MG63 (cell line): ENCODE results near the gene HSBP1L1. TPM values are rescaled to one million over a fixed set of nuclear protein-coding genes. Genes with fewer than 3 reads are reported as not detected.

Experiments used
- total RNA-seq: library from RNA; depleted of rRNA; stranded (reverse); fragments of >200 nt; shearing (Covaris generic); gene quantifications from 2 replicates; pipeline ENCODE4 v1.2.3, GENCODE V29; 2014; ENCODE audit warnings: low replicate concordance; rRNA removed

The HSBP1L1 gene
- total RNA-seq, 1 experiment from 2014 or later: not detected

Other genes with a start within 250 kb of the HSBP1L1 start
- not detected in 2 replicates for gene KCNG2, start 166.7 kb upstream of the HSBP1L1 start, total RNA-seq
- gene SLC66A2, start 13.0 kb upstream of the HSBP1L1 start, total RNA-seq: 24.3 and 53.1 TPM in 2 replicates
- 69.3 and 176 TPM in 2 replicates for gene TXNL4A, start 23.9 kb downstream of the HSBP1L1 start, total RNA-seq
- gene RBFA, start 69.8 kb downstream of the HSBP1L1 start, total RNA-seq: 35.0 and 50.7 TPM in 2 replicates
- 9.5 and 12.8 TPM in 2 replicates for gene ADNP2, start 144.6 kb downstream of the HSBP1L1 start, total RNA-seq